GM12864 (cell line): ENCODE measurements around the gene SLC12A7.

Experiments used
- DNase-seq: peaks from one replicate; pipeline ENCODE4 v3.0.0-alpha.2; 2011; ENCODE audit warnings: low read depth
- H3K4me3 ChIP-seq: 2 replicates; pipeline ENCODE4 v1.5.1; 2011; ENCODE audit warnings: mild to moderate bottlenecking, low read depth, low read length, control low read depth
- TF ChIP-seq, protein P1 (sequence below): IDR thresholded peaks from 2 replicates; pipeline ENCODE4 v1.5.1; 2011; ENCODE audit warnings: low read depth, mild to moderate bottlenecking, moderate library complexity, low read length, control low read depth, inconsistent platforms; ENCODE audit errors: missing control alignments

SLC12A7 gene

GRCh38 chr5:1044117-1044516 lies 67.7 kb downstream of the SLC12A7 start:
- no peak overlapping the region for H3K4me3 ChIP-seq
- DNase-seq: no peak
- TF ChIP-seq, protein P1, sequence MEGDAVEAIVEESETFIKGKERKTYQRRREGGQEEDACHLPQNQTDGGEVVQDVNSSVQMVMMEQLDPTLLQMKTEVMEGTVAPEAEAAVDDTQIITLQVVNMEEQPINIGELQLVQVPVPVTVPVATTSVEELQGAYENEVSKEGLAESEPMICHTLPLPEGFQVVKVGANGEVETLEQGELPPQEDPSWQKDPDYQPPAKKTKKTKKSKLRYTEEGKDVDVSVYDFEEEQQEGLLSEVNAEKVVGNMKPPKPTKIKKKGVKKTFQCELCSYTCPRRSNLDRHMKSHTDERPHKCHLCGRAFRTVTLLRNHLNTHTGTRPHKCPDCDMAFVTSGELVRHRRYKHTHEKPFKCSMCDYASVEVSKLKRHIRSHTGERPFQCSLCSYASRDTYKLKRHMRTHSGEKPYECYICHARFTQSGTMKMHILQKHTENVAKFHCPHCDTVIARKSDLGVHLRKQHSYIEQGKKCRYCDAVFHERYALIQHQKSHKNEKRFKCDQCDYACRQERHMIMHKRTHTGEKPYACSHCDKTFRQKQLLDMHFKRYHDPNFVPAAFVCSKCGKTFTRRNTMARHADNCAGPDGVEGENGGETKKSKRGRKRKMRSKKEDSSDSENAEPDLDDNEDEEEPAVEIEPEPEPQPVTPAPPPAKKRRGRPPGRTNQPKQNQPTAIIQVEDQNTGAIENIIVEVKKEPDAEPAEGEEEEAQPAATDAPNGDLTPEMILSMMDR: no peak

DNA sequence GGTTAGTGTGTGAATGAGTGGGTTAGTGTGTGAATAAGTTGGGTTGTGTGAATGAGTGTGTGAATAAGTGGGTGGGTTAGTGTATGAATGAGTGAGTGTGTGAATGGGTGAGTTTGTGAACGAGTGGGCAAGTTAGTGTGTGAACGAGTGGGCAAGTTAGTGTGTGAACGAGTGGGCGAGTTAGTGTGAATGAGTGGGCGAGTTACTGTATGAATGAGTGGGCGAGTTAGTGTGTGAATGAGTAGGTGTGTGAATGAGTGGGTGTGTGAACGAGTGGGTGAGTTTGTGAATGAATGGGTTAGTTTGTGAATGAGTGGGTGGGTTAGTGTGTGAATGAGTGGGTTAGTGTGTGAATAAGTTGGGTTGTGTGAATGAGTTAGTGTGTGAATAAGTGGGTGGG lies 68.5 kb downstream of the SLC12A7 start:
- no peak overlapping the region for H3K4me3 ChIP-seq
- TF ChIP-seq, protein P1: no peak
- no peak for DNase-seq

- DNase-seq: no peak
- no peak overlapping the region for H3K4me3 ChIP-seq
- TF ChIP-seq, protein P1: no peak
These were observed 69.2 kb downstream of the SLC12A7 start for GRCh38 chr5:1042626-1043025.

DNA sequence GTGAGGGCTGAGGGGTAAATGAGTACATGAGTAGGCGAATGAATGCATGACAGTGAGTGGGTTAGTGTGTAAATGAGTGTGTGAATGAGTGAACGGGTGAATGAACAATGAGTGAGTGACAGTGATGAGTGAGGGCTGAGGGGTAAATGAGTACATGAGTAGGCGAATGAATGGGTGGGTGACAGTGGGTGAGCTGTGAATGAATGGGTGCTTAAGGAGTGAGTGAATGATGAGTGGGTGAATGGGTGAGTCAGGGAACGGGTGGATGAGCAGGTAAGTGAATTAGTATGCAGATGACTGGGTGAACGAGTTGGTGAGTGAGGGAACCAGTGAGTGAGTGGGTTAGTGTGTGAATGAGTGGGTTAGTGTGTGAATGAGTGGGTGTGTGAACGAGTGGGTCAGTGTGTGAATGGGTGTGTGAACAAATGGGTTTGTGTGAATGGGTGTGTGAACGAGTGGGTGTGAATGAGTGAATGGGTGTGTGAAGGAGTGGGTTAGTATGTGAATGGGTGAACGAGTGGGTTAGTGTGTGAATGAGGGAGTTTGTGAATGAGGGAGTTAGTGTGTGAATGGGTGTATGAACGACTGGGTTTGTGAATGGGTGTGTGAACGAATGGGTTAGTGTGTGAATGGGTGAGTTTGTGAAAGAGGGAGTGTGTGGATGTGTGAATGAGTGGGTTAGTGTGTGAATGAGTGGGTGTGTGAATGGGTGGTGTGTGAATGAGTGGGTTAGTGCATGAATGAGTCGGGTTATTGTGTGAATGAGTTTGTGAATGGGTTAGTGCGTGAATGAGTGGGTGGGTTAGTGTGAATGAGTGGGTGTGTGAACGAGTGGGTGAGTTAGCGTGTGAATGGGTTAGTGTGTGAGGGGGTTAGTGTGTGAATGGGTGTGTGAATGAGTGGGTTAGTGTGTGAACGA lies 70.4 kb downstream of the SLC12A7 start:
- H3K4me3 ChIP-seq: no peak overlapping the region
- no peak for DNase-seq
- TF ChIP-seq, protein P1: no peak

GRCh38 chr5:1040571-1040970 lies 71.3 kb downstream of the SLC12A7 start:
- TF ChIP-seq, protein P1: no peak
- H3K4me3 ChIP-seq: no peak overlapping the region
- no peak for DNase-seq

GRCh38 chr5:1039706-1040260 lies 72.1 kb downstream of the SLC12A7 start:
- DNase-seq: no peak
- no peak overlapping the region for H3K4me3 ChIP-seq
- TF ChIP-seq, protein P1: no peak
